ENCODE measurements around the gene GABPB1. TPM values are rescaled to one million over a fixed set of nuclear protein-coding genes. Genes with fewer than 3 reads are reported as not detected.

The GABPB1 gene
- polyA plus RNA-seq, 3 donors = 12.9 to 15.1 (median 14.9) TPM

DNA sequence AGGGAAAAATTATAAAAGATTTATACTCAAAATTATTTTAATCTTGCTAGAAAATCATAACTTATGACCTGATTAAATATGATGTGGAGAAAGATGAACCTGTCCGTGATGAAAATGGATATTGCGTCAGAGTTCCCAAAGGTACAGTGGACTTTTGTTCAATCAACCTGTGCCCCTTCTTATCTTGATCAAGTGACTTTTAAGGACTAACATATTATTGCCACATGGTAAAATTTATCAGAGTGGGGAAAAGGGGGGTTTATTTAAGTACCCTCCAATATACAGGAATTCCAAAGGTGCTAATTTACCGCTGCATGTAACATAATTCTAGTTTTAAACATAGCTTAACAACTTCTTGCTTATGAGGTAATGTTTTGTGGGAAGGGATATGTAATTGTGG lies 129.1 kb downstream of the GABPB1 start:
- TF ChIP-seq, protein P1, sequence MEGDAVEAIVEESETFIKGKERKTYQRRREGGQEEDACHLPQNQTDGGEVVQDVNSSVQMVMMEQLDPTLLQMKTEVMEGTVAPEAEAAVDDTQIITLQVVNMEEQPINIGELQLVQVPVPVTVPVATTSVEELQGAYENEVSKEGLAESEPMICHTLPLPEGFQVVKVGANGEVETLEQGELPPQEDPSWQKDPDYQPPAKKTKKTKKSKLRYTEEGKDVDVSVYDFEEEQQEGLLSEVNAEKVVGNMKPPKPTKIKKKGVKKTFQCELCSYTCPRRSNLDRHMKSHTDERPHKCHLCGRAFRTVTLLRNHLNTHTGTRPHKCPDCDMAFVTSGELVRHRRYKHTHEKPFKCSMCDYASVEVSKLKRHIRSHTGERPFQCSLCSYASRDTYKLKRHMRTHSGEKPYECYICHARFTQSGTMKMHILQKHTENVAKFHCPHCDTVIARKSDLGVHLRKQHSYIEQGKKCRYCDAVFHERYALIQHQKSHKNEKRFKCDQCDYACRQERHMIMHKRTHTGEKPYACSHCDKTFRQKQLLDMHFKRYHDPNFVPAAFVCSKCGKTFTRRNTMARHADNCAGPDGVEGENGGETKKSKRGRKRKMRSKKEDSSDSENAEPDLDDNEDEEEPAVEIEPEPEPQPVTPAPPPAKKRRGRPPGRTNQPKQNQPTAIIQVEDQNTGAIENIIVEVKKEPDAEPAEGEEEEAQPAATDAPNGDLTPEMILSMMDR (IDR thresholded peaks at IDR 0.05) = no peak
- no CpG with 5 or more reads among the region's 3 CpGs for WGBS (ENCODE audit: insufficient coverage)
- H3K4me1 Mint-ChIP-seq = no peaks in the 10 kb centered on the region

More for the DNA sequence above, 129.1 kb downstream of the GABPB1 start:
- Histone ChIP-seq H3K27me3 (ENCODE audit: control insufficient read depth in 2 of 2, insufficient read depth in 2 of 2, low read length in 2 of 2) (no peaks in the 10 kb centered on the region), H4K20me1 (ENCODE audit: insufficient read depth, low read length) (no peaks in the 10 kb centered on the region), H3K79me2 (ENCODE audit: insufficient read depth, low read length) (no peaks in the 10 kb centered on the region), H3K4me2 (replicated peaks; ENCODE audit: extremely low read depth, low read length, poor library complexity, severe bottlenecking) (no peak overlapping the region), H3K4me1 (ENCODE audit: control insufficient read depth in 1 of 2, insufficient read depth in 2 of 2, low read length in 2 of 2) (no peaks in the 10 kb centered on the region), H3K9me3 (replicated peaks in 1 of 2; ENCODE audit: control insufficient read depth in 1 of 2, insufficient read depth in 1 of 2, low read length in 2 of 2) (no peaks in the 10 kb centered on the region), H2AFZ (ENCODE audit: insufficient read depth, low read depth, low read length, poor library complexity, severe bottlenecking) (no peak overlapping the region), H3K36me3 (replicated peaks in 1 of 2; ENCODE audit: control insufficient read depth in 1 of 2, insufficient read depth in 2 of 2, low read length in 2 of 2) (no peaks in the 10 kb centered on the region), H3K27ac (ENCODE audit: low read depth in 1 of 2, low read length in 2 of 2) (no peak overlapping the region), H3K4me3 (replicated peaks in 1 of 3; ENCODE audit: low read depth in 2 of 3, low read length in 3 of 3) (no peak overlapping the region), H3K9ac (ENCODE audit: insufficient read depth, low read length, poor library complexity, severe bottlenecking) (no peak overlapping the region)
- DNase-seq = no peak
- Mint-ChIP-seq H3K36me3 (peaks cover 3 to 4% of the 10 kb centered on the region in 2 donors), H3K27me3 (ENCODE audit: low read depth in 3 of 3) (no peaks in the 10 kb centered on the region), H3K9me3 (peaks cover 0 to 2% (median 0%) of the 10 kb centered on the region in 7 donors), H3K27ac (no peak overlapping the region), H3K4me3 (no peak overlapping the region)
- intact Hi-C loops (cut with micrococcal nuclease) = no loop called here

Small RNA genes lying within 50 kb of the gene (small RNA-seq; reads per million reads assigned to genes)
- not detected for gene RNU6-94P (ENCODE audit: insufficient read length, low read depth)

Other genes with a start within 250 kb of the GABPB1 start
- gene ATP8B4, start 236.0 kb downstream of the GABPB1 start, polyA plus RNA-seq = 1 to 10 TPM; 6.1 to 9.6 (median 6.8) TPM
- under 1 TPM in 1 of 3 donors, not detected in 2; 0.13 TPM for gene SLC27A2, start 173.0 kb downstream of the GABPB1 start, polyA plus RNA-seq
- under 1 TPM in 1 of 3 donors, not detected in 2; 0.11 TPM for gene HDC, start 89.5 kb downstream of the GABPB1 start, polyA plus RNA-seq
- gene USP8, start 69.2 kb upstream of the GABPB1 start, polyA plus RNA-seq = 10 to 100 TPM; 32.1 to 62.4 (median 37.3) TPM
- not detected for gene USP50, start 191.5 kb upstream of the GABPB1 start, polyA plus RNA-seq